Body of pancreas (tissue), 4 donors: ENCODE measurements around the gene EGLN3. TPM values are rescaled to one million over a fixed set of nuclear protein-coding genes. Genes with fewer than 3 reads are reported as not detected.

Experiments used
- ATAC-seq: fragments of 150-250 bp; one replicate; pipeline ENCODE4 v1.9.1; 2016
- DNase-seq, 4 donors: peaks; one replicate each; pipeline ENCODE4 v3.0.0-alpha.2; 2019
- H3K27ac ChIP-seq, 4 donors: fragments of 200-600 bp; sonication (generic); 1 replicate in 3 of 4; 2 replicates in 1 of 4; pipeline versions ENCODE4 v1.5.1 to v1.6.1; 2016 to 2019; ENCODE audit warnings: mild to moderate bottlenecking in 1 of 4, mixed read lengths in 1 of 4, moderate library complexity in 1 of 4
- H3K27me3 ChIP-seq, 2 donors: fragments of 200-600 bp; sonication (generic); one replicate each; pipeline ENCODE4 v1.6.0; 2016; ENCODE audit warnings: mild to moderate bottlenecking in 1 of 2
- H3K36me3 ChIP-seq, 2 donors: fragments of 200-600 bp; sonication (generic); replicated peaks in 1 of 2; 2 replicates each; pipeline ENCODE4 v1.5.1; 2016; ENCODE audit warnings: low read depth in 2 of 2; ENCODE audit not compliant: insufficient read depth in 1 of 2
- H3K4me1 ChIP-seq: fragments of 200-600 bp; sonication (generic); one replicate; pipeline ENCODE4 v1.6.0; 2016
- H3K4me3 ChIP-seq, 2 donors: fragments of 200-600 bp; sonication (generic); 1 replicate in 1 of 2; 2 replicates in 1 of 2; pipeline ENCODE4 v1.5.1; 2016 to 2019
- H3K9me3 ChIP-seq, 3 donors: fragments of 200-600 bp; sonication (generic); 1 replicate in 2 of 3; 2 replicates in 1 of 3; pipeline ENCODE4 v1.5.1; 2016
- CTCF ChIP-seq, 7 experiments: fragments of 450-650 bp in 4 of 7; fragments of 200-600 bp in 3 of 7; sonication (generic) in 3 of 7; IDR thresholded peaks; one replicate each; pipeline ENCODE4 v1.5.1; 2016 to 2019; ENCODE audit warnings: antibody characterized with exemption in 7 of 7
- POLR2A ChIP-seq, 3 donors: fragments of 450-650 bp; IDR thresholded peaks; one replicate each; pipeline ENCODE4 v1.6.1; 2016; ENCODE audit warnings: antibody characterized with exemption in 3 of 3, mild to moderate bottlenecking in 2 of 3
- WGBS, 2 donors: methylation state at CpG; one replicate each; pipeline ENCODE4 v1.1.5; 2017; 5-methylcytosine and 5-hydroxymethylcytosine counted together
- intact Hi-C: fragments of 100-400 bp; cut with DNase I; formaldehyde crosslinking; loops from one replicate; pipeline ENCODE4 v1.15.1; 2023
- total RNA-seq, 2 donors: library from RNA; depleted of rRNA; stranded (reverse); fragments of >200 nt; gene quantifications; one replicate each; pipeline ENCODE4 v1.1.0, GENCODE V29; 2016

EGLN3 gene
- total RNA-seq, 2 donors from 2014 or later, result 2.0 to 7.0 TPM

GRCh38 chr14:33925235-33925634 lies 25.6 kb downstream of the EGLN3 start:
- no peaks in the 10 kb centered on the region for H3K36me3 ChIP-seq

DNA sequence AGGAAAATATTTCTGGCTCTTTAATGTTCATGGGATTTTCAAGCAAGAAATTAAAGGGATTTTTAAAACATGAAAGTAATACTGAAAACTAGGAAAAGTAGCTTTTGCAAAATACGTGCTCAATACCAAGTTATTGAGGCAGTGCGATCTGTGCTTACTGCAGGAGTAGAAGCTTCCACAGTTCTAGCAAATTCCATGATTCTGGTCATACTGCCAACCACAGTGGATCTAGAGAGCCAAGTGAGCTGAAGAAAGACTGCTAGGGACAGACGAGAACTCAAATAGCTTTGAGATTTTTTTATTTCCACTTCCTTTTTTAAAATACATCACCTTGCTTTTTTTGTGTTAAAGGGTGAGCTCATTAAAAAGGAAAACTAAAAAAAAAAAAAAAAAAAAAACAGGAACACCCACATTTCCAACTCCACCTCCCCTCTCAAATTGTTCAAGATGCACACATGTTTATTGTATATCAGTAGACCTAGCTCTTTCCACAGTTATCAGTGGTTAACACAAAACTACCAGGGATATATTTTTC lies 26.2 kb downstream of the EGLN3 start:
- no peak for DNase-seq
- Histone ChIP-seq H3K27me3 (peaks cover 0 to 4% of the 10 kb centered on the region in 2 donors), H3K36me3 (no peaks in the 10 kb centered on the region), H3K9me3 (no peaks in the 10 kb centered on the region), H3K4me1 (no peaks in the 10 kb centered on the region), H3K27ac (no peak overlapping the region), H3K4me3 (no peak overlapping the region)
- WGBS, 2 donors, result 81 to 90% methylated on average over 3 of the region's 3 CpGs
- intact Hi-C loops, result no loop called here
- TF ChIP-seq CTCF (IDR thresholded peaks at IDR 0.05) (no peak), POLR2A (IDR thresholded peaks at IDR 0.05) (no peak)
- ATAC-seq, result no peak

More at GRCh38 chr14:33925235-33925634, 25.6 kb downstream of the EGLN3 start:
- ATAC-seq (no peak), DNase-seq (no peak)
- H3K4me1 ChIP-seq, result no peaks in the 10 kb centered on the region
- H3K9me3 ChIP-seq, result no peaks in the 10 kb centered on the region
- H3K27me3 ChIP-seq, result peaks cover 0 to 4% of the 10 kb centered on the region in 2 donors
- TF ChIP-seq POLR2A (IDR thresholded peaks at IDR 0.05), result no peak
- TF ChIP-seq CTCF (IDR thresholded peaks at IDR 0.05), result no peak
- intact Hi-C loops, result no loop called here
- 86 to 91% methylated on average over 3 of the region's 3 CpGs for WGBS, 2 donors
- no peak overlapping the region for H3K27ac ChIP-seq
- no peak overlapping the region for H3K4me3 ChIP-seq

DNA sequence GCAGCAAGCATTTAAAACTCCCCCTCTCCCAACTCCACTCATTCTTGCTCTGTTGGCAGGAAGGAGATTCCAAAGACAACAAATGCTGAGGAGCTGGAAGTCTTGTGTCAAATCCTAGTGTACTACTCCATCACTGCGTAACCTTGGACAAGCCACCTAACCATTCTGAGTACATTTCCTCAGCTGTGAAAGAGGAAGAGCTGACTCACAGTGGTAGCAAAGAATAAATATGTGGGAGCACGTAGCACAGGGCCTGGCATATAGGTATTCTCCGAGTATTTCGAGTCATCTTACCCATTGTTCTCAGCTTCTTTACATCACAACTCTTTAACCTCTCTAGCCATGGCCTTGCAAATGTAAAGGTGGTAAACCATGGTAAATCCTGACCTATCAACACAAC lies 28.7 kb downstream of the EGLN3 start:
- Histone ChIP-seq H3K9me3 (no peaks in the 10 kb centered on the region), H3K4me3 (no peak overlapping the region), H3K4me1 (peaks cover 3% of the 10 kb centered on the region), H3K27ac (no peak overlapping the region), H3K36me3 (no peaks in the 10 kb centered on the region), H3K27me3 (peaks cover 0 to 4% of the 10 kb centered on the region in 2 donors)
- DNase-seq (no peak), ATAC-seq (no peak)
- TF ChIP-seq CTCF (IDR thresholded peaks at IDR 0.05) (no peak), POLR2A (IDR thresholded peaks at IDR 0.05) (no peak)
- 77 to 85% methylated on average over 4 of the region's 4 CpGs for WGBS, 2 donors
- intact Hi-C loops, result no loop called here

DNA sequence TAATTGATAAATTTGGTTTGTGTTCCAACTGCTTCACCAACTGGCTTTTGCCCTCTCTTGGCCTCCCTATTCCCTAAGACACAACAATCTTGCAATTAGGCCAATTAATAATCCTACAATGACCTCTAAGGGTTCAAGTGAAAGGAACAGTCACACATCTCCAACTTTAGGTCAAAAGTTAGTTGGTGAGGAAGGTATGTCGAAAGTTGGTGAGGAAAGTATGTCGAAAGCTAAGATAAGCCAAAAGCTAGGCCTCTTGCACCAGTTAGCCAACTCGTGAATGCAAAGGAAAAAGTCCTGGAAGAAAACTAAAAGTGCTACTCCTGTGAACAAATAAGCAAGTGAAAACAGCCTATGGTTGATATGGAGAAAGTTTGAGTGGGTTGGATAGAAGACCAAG lies 32.6 kb downstream of the EGLN3 start:
- ATAC-seq (no peak), DNase-seq (no peak)
- H3K27me3 ChIP-seq, result no peaks in the 10 kb centered on the region
- H3K4me1 ChIP-seq, result peaks cover 8% of the 10 kb centered on the region
- H3K9me3 ChIP-seq, result no peaks in the 10 kb centered on the region
- no peak overlapping the region for H3K4me3 ChIP-seq
- intact Hi-C loops, result no loop called here
- 79 to 96% methylated on average over 3 of the region's 3 CpGs for WGBS, 2 donors
- no peaks in the 10 kb centered on the region for H3K36me3 ChIP-seq
- TF ChIP-seq CTCF (IDR thresholded peaks at IDR 0.05) (no peak), POLR2A (IDR thresholded peaks at IDR 0.05) (no peak)
- no peak overlapping the region for H3K27ac ChIP-seq

DNA sequence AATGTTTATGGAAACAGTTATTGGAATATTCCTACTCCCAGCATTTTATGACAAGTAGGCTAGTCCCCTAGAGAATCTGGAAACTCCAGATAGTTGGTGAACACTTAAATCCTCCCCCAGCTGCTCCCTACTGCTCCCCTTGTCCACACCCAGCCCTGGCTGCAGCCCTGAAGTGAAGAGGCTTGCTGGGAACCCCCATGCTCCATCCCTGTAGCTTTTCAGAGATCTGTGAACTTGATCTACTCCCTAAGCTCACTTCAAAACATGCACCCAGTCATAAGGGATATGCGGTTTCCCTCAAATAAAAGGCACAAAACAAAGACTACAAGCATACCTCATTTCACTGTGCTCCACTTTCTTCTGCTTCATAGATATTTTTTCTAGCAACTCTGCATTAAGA lies 33.2 kb downstream of the EGLN3 start:
- no peak for TF ChIP-seq POLR2A (IDR thresholded peaks at IDR 0.05)
- no peak for TF ChIP-seq CTCF (IDR thresholded peaks at IDR 0.05)
- H3K4me3 ChIP-seq, result no peak overlapping the region
- WGBS, 2 donors, result 74 to 95% methylated on average over 1 of the region's 1 CpG
- DNase-seq (no peak), ATAC-seq (no peak)
- no peaks in the 10 kb centered on the region for H3K9me3 ChIP-seq
- no peak overlapping the region for H3K27ac ChIP-seq
- peaks cover 8% of the 10 kb centered on the region for H3K4me1 ChIP-seq
- no peaks in the 10 kb centered on the region for H3K36me3 ChIP-seq
- H3K27me3 ChIP-seq, result no peaks in the 10 kb centered on the region
- intact Hi-C loops, result no loop called here
